H9 (cell line): ENCODE measurements around the gene SHISA3. TPM values are rescaled to one million over a fixed set of nuclear protein-coding genes. Genes with fewer than 3 reads are reported as not detected.
A peak's percentile ranks its signal among the peaks of the same experiment; 100 is the strongest.

Source experiments
- DNase-seq: peaks from one replicate; pipeline ENCODE4 v3.0.0-alpha.2; 2017
- H2AFZ ChIP-seq: one replicate; pipeline ENCODE4 v1.6.1; 2013; ENCODE audit warnings: mild to moderate bottlenecking, low read length, control low read depth, moderate library complexity
- H2AK5ac ChIP-seq: 2 replicates; pipeline ENCODE4 v1.6.1; 2013; ENCODE audit warnings: low read length, control low read depth, mixed read lengths; ENCODE audit not compliant: insufficient read length
- H2BK120ac ChIP-seq: one replicate; pipeline ENCODE4 v1.6.1; 2013; ENCODE audit warnings: low read depth, mild to moderate bottlenecking, low read length, control low read depth, inconsistent platforms; ENCODE audit not compliant: poor library complexity, severe bottlenecking
- H2BK12ac ChIP-seq: 2 replicates; pipeline ENCODE4 v1.6.1; 2013; ENCODE audit warnings: low read length, control low read depth, mixed read lengths, low read depth; ENCODE audit not compliant: insufficient read length
- H2BK15ac ChIP-seq: 2 replicates; pipeline ENCODE4 v1.6.1; 2013; ENCODE audit warnings: low read depth, low read length, control low read depth
- H2BK20ac ChIP-seq: one replicate; pipeline ENCODE4 v1.6.1; 2013; ENCODE audit warnings: low read depth, mild to moderate bottlenecking, low read length, control low read depth, inconsistent platforms; ENCODE audit not compliant: poor library complexity, severe bottlenecking
- H2BK5ac ChIP-seq: 2 replicates; pipeline ENCODE4 v1.6.1; 2013; ENCODE audit warnings: low read length, control low read depth, mixed read lengths; ENCODE audit not compliant: insufficient read length
- H3K14ac ChIP-seq: 2 replicates; pipeline ENCODE4 v1.6.1; 2013; ENCODE audit warnings: low read length, control low read depth; ENCODE audit not compliant: insufficient read depth
- H3K18ac ChIP-seq: 2 replicates; pipeline ENCODE4 v1.6.1; 2013; ENCODE audit warnings: low read depth, mild to moderate bottlenecking, mixed read lengths, low read length, control low read depth; ENCODE audit not compliant: insufficient read length
- H3K23ac ChIP-seq: 2 replicates; pipeline ENCODE4 v1.6.1; 2013; ENCODE audit warnings: low read length, control low read depth, mixed read lengths, low read depth; ENCODE audit not compliant: insufficient read length
- H3K23me2 ChIP-seq: 2 replicates; pipeline ENCODE4 v1.6.1; 2013; ENCODE audit warnings: low read depth, mild to moderate bottlenecking, mixed read lengths, low read length, control low read depth; ENCODE audit not compliant: insufficient read length, poor library complexity, severe bottlenecking
- H3K27ac ChIP-seq: 2 replicates; pipeline ENCODE4 v1.5.1; 2013; ENCODE audit warnings: low read length, control low read depth, mixed read lengths, low read depth; ENCODE audit not compliant: insufficient read length
- H3K27me3 ChIP-seq: 2 replicates; pipeline ENCODE4 v1.6.1; 2013; ENCODE audit warnings: low read length, control low read depth, inconsistent platforms; ENCODE audit not compliant: insufficient read depth
- H3K4ac ChIP-seq: 2 replicates; pipeline ENCODE4 v1.6.1; 2013; ENCODE audit warnings: low read depth, mild to moderate bottlenecking, control low read depth, inconsistent platforms, low read length, moderate library complexity
- H3K4me1 ChIP-seq: 2 replicates; pipeline ENCODE4 v1.6.1; 2013; ENCODE audit warnings: low read length, control low read depth, inconsistent platforms; ENCODE audit not compliant: insufficient read depth
- H3K4me2 ChIP-seq: 2 replicates; pipeline ENCODE4 v1.6.1; 2013; ENCODE audit warnings: low read length, control low read depth, mixed read lengths; ENCODE audit not compliant: insufficient read length, insufficient read depth
- H3K56ac ChIP-seq: 2 replicates; pipeline ENCODE4 v1.6.1; 2013; ENCODE audit warnings: low read depth, mild to moderate bottlenecking, mixed read lengths, low read length, control low read depth; ENCODE audit not compliant: insufficient read length
- H3K79me1 ChIP-seq: 2 replicates; pipeline ENCODE4 v1.6.1; 2013; ENCODE audit warnings: low read depth, mild to moderate bottlenecking, moderate library complexity, low read length, control low read depth, inconsistent platforms; ENCODE audit not compliant: insufficient read depth, poor library complexity, severe bottlenecking
- H3K79me2 ChIP-seq: 2 replicates; pipeline ENCODE4 v1.6.1; 2013; ENCODE audit warnings: low read length, control low read depth, inconsistent platforms; ENCODE audit not compliant: insufficient read depth
- H3K9ac ChIP-seq: 2 replicates; pipeline ENCODE4 v1.6.1; 2013; ENCODE audit warnings: low read length, control low read depth, mixed read lengths; ENCODE audit not compliant: insufficient read length; ENCODE audit errors: extremely low read depth
- H3K9me3 ChIP-seq: one replicate; pipeline ENCODE4 v1.6.1; 2013; ENCODE audit warnings: low read depth, low read length, inconsistent platforms; ENCODE audit not compliant: control insufficient read depth
- H3T11ph ChIP-seq: one replicate; pipeline ENCODE4 v1.6.1; 2013; ENCODE audit warnings: mild to moderate bottlenecking, low read length, control low read depth, inconsistent platforms
- H4K20me1 ChIP-seq: one replicate; pipeline ENCODE4 v1.6.1; 2013; ENCODE audit not compliant: control insufficient read depth, insufficient read length, insufficient read depth
- H4K5ac ChIP-seq: 2 replicates; pipeline ENCODE4 v1.6.1; 2013; ENCODE audit warnings: low read depth, mild to moderate bottlenecking, mixed read lengths, low read length, control low read depth; ENCODE audit not compliant: insufficient read length
- H4K8ac ChIP-seq: replicated peaks from 2 replicates; pipeline ENCODE4 v1.6.1; 2013; ENCODE audit warnings: low read length, control low read depth, mixed read lengths, low read depth; ENCODE audit not compliant: insufficient read length
- H4K91ac ChIP-seq: 2 replicates; pipeline ENCODE4 v1.6.1; 2013; ENCODE audit warnings: low read depth, mild to moderate bottlenecking, moderate library complexity, mixed read lengths, low read length, control low read depth; ENCODE audit not compliant: insufficient read length
- H3K27ac Mint-ChIP-seq, 3 experiments: 2 replicates in 2 of 3; 3 replicates in 1 of 3; pipeline ENCODE4 v1.8.0; 2020 to 2021; ENCODE audit warnings: mixed read lengths in 3 of 3, mild to moderate bottlenecking in 1 of 3, moderate library complexity in 1 of 3
- H3K27me3 Mint-ChIP-seq: 2 replicates; pipeline ENCODE4 v1.8.0; 2021; ENCODE audit warnings: low read depth, mild to moderate bottlenecking, moderate library complexity, mixed read lengths
- H3K36me3 Mint-ChIP-seq, 3 experiments: 2 replicates in 2 of 3; 3 replicates in 1 of 3; pipeline ENCODE4 v1.8.0; 2020 to 2021; ENCODE audit warnings: low read depth in 3 of 3, mixed read lengths in 3 of 3; ENCODE audit not compliant: insufficient read depth in 1 of 3
- H3K4me1 Mint-ChIP-seq, 2 experiments: 2 replicates each; pipeline ENCODE4 v1.8.0; 2020; ENCODE audit warnings: mixed read lengths in 2 of 2
- H3K4me3 Mint-ChIP-seq, 2 experiments: 2 replicates in 1 of 2; 3 replicates in 1 of 2; pipeline ENCODE4 v1.8.0; 2020 to 2021; ENCODE audit warnings: mild to moderate bottlenecking in 2 of 2, mixed read lengths in 2 of 2, moderate library complexity in 1 of 2
- H3K9me3 Mint-ChIP-seq, 2 experiments: 2 replicates in 1 of 2; 3 replicates in 1 of 2; pipeline ENCODE4 v1.8.0; 2020; ENCODE audit warnings: mild to moderate bottlenecking in 2 of 2, mixed read lengths in 2 of 2, moderate library complexity in 1 of 2
- WGBS: extraction: QIAGEN DNeasy Blood & Tissue Kit; methylation state at CpG from one replicate; pipeline ENCODE4 v1.1.7; 2013; ENCODE audit warnings: missing lambda C conversion rate, low lambda C conversion rate, mixed read lengths; ENCODE audit not compliant: insufficient read length; ENCODE audit errors: extremely low coverage; 5-methylcytosine and 5-hydroxymethylcytosine counted together
- total RNA-seq: library from RNA; stranded (reverse); gene quantifications from 2 replicates; pipeline ENCODE4 v1.2.1, GENCODE V29; 2021
- TF ChIP-seq, protein P1 (sequence below): fragments of 200-600 bp; sonication (generic); conservative IDR thresholded peaks from 3 replicates; pipeline ENCODE4 v1.8.0; 2021; ENCODE audit warnings: antibody characterized with exemption, mild to moderate bottlenecking

SHISA3 gene
- total RNA-seq, 1 experiment from 2014 or later, result 1.7 TPM

DNA sequence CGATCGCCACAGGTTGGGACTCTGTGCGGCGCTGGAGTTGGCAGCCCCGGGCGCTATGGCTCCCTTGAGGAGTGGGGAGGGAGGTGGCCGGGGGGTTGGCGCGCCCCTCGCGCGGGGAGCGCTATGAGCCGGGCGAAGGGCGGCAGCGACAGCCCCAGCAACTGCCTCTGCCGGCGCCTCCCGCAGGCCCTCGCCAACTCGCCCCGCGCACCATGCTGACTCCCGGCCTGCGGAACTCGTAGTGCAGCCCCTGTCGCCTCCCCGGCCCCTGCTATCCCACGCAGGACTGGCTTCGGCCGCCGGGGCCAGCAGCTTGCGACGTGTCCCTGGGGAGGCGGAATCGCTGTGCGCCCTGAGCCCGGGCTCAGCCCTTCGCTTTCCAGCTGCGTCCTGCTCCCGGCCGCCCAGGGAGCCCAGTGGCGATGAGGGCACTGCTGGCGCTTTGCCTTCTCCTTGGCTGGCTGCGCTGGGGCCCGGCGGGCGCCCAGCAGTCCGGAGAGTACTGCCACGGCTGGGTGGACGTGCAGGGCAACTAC, 415 bp downstream of the SHISA3 start:
- Histone ChIP-seq H2BK120ac (no peak overlapping the region), H3K23ac (no peak overlapping the region), H4K8ac (no peak overlapping the region), H2AK5ac (no peak overlapping the region), H3K79me2 (no peaks in the 10 kb centered on the region), H2BK12ac (no peak overlapping the region), H3T11ph (no peak overlapping the region), H4K91ac (no peak overlapping the region), H2AFZ (no peak overlapping the region), H4K5ac (no peak overlapping the region), H3K79me1 (no peaks in the 10 kb centered on the region), H3K4me2 (peak overlapping the region; percentile 57), H3K27ac (no peak overlapping the region), H3K27me3 (peaks cover 42% of the 10 kb centered on the region), H3K9ac (no peak overlapping the region), H3K56ac (no peak overlapping the region), H3K9me3 (no peaks in the 10 kb centered on the region), H2BK20ac (no peak overlapping the region), H3K18ac (no peak overlapping the region), H3K14ac (no peak overlapping the region), H2BK15ac (no peak overlapping the region), H3K23me2 (peaks cover 32% of the 10 kb centered on the region), H3K4me1 (peaks cover 5% of the 10 kb centered on the region; the same call in 1 of the 2 replicates), H2BK5ac (no peak overlapping the region), H3K4ac (no peak overlapping the region), H4K20me1 (no peaks in the 10 kb centered on the region)
- TF ChIP-seq, protein P1, sequence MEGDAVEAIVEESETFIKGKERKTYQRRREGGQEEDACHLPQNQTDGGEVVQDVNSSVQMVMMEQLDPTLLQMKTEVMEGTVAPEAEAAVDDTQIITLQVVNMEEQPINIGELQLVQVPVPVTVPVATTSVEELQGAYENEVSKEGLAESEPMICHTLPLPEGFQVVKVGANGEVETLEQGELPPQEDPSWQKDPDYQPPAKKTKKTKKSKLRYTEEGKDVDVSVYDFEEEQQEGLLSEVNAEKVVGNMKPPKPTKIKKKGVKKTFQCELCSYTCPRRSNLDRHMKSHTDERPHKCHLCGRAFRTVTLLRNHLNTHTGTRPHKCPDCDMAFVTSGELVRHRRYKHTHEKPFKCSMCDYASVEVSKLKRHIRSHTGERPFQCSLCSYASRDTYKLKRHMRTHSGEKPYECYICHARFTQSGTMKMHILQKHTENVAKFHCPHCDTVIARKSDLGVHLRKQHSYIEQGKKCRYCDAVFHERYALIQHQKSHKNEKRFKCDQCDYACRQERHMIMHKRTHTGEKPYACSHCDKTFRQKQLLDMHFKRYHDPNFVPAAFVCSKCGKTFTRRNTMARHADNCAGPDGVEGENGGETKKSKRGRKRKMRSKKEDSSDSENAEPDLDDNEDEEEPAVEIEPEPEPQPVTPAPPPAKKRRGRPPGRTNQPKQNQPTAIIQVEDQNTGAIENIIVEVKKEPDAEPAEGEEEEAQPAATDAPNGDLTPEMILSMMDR, result no peak
- H3K27ac Mint-ChIP-seq, result no peak overlapping the region
- H3K36me3 Mint-ChIP-seq, result peaks cover 0 to 2% (median 0%) of the 10 kb centered on the region in 3 experiments; a peak in 1 of 7 replicates
- no peaks in the 10 kb centered on the region; a peak in 1 of 5 replicates for H3K9me3 Mint-ChIP-seq
- peaks cover 91% of the 10 kb centered on the region for H3K27me3 Mint-ChIP-seq
- no CpG with 5 or more reads among the region's 52 CpGs for WGBS
- peak overlapping the region; percentile 68 to 92 for H3K4me3 Mint-ChIP-seq
- H3K4me1 Mint-ChIP-seq, result peaks cover 46 to 55% of the 10 kb centered on the region in 2 experiments
- DNase-seq, result no peak
